Uterus (tissue), 4 donors: Measurements from ENCODE around the gene FRAT2. TPM values are rescaled to one million over a fixed set of nuclear protein-coding genes. Genes with fewer than 3 reads are reported as not detected.

Experiments
- DNase-seq, 2 donors: peaks; one replicate each; pipeline ENCODE4 v3.0.0-alpha.2; 2019 to 2020
- H3K27ac ChIP-seq, 2 donors: fragments of 200-600 bp; sonication (generic); 1 replicate in 1 of 2; 2 replicates in 1 of 2; pipeline ENCODE4 v1.5.1; 2016 to 2018
- H3K27me3 ChIP-seq, 2 donors: fragments of 200-600 bp; sonication (generic); one replicate each; pipeline ENCODE4 v1.5.1; 2018 to 2019; ENCODE audit warnings: control low read depth in 1 of 2
- H3K36me3 ChIP-seq, 2 donors: fragments of 200-600 bp; sonication (generic); one replicate each; pipeline ENCODE4 v1.5.1; 2019; ENCODE audit warnings: control low read depth in 1 of 2
- H3K4me1 ChIP-seq, 2 donors: fragments of 200-600 bp; sonication (generic); one replicate each; pipeline ENCODE4 v1.5.1; 2018 to 2019; ENCODE audit warnings: control low read depth in 1 of 2
- H3K4me3 ChIP-seq, 2 donors: fragments of 200-600 bp; sonication (generic); 1 replicate in 1 of 2; 2 replicates in 1 of 2; pipeline ENCODE4 v1.5.1; 2018 to 2019; ENCODE audit warnings: mild to moderate bottlenecking in 1 of 2
- H3K9me3 ChIP-seq, 2 donors: fragments of 200-600 bp; sonication (generic); one replicate each; pipeline ENCODE4 v1.5.1; 2019; ENCODE audit warnings: control low read depth in 1 of 2
- CTCF ChIP-seq, 4 experiments: fragments of 200-600 bp in 2 of 4; fragments of 450-650 bp in 2 of 4; sonication (generic) in 2 of 4; IDR thresholded peaks; one replicate each; pipeline ENCODE4 v1.5.1; 2016 to 2019; ENCODE audit warnings: antibody characterized with exemption in 4 of 4, mild to moderate bottlenecking in 2 of 4, moderate library complexity in 1 of 4
- POLR2A ChIP-seq, 2 donors: fragments of 450-650 bp; IDR thresholded peaks; one replicate each; pipeline ENCODE4 v1.6.1; 2016; ENCODE audit warnings: antibody characterized with exemption in 2 of 2, mild to moderate bottlenecking in 1 of 2, moderate library complexity in 1 of 2
- intact Hi-C: fragments of 100-400 bp; cut with DNase I; formaldehyde crosslinking; loops from one replicate; pipeline ENCODE4 v1.15.1; 2023; ENCODE audit warnings: low total_unique reads
- total RNA-seq, 4 donors: library from RNA; depleted of rRNA in 3 of 4; stranded (reverse); fragments of >200 nt in 3 of 4; gene quantifications; one replicate each; pipeline versions ENCODE4 v1.1.0 to v1.2.4, GENCODE V29; 2014 to 2023
- donor health status: DM: yes; HTN: yes; CAD: no.

The FRAT2 gene
- total RNA-seq, 4 donors from 2014 or later = 2.4 to 14.9 (median 4.8) TPM

DNA sequence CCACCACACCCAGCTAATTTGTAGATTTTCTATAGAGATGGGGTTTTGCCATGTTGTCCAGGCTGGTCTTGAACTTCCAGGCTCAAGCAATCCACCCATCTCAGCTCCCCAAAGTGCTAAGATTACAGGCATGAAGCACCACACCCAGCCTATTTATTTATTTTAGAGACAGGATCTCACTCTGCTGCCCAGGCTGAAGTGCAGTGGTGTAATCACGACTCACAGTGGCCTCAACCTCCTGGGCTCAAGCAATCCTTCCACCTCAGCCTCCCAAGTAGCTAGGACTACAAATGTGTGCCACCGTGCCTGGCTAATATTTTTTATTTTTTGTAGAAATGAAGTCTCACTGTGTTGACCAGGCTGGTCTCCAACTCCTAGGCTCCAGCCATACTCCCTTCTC, 6.9 kb upstream of the FRAT2 start:
- Histone ChIP-seq H3K36me3 (no peaks in the 10 kb centered on the region), H3K27me3 (no peaks in the 10 kb centered on the region), H3K4me1 (no peaks in the 10 kb centered on the region), H3K9me3 (no peaks in the 10 kb centered on the region), H3K27ac (no peak overlapping the region), H3K4me3 (no peak overlapping the region)
- intact Hi-C loops = no loop called here
- DNase-seq = no peak
- no peak for TF ChIP-seq POLR2A (IDR thresholded peaks at IDR 0.05)
- no peak for TF ChIP-seq CTCF (IDR thresholded peaks at IDR 0.05)

GRCh38 chr10:97338041-97338440, 3.5 kb upstream of the FRAT2 start:
- TF ChIP-seq CTCF (IDR thresholded peaks at IDR 0.05) (no peak), POLR2A (IDR thresholded peaks at IDR 0.05) (no peak)

GRCh38 chr10:97336942-97337831, 2.7 kb upstream of the FRAT2 start:
- Histone ChIP-seq H3K4me3 (no peak overlapping the region), H3K27ac (peak overlapping the region; percentile 9 to 29), H3K36me3 (no peaks in the 10 kb centered on the region), H3K4me1 (peaks cover 0 to 3% of the 10 kb centered on the region in 2 donors), H3K27me3 (no peaks in the 10 kb centered on the region), H3K9me3 (no peaks in the 10 kb centered on the region)
- no peak for DNase-seq
- TF ChIP-seq POLR2A (IDR thresholded peaks at IDR 0.05) = no peak
- TF ChIP-seq CTCF (IDR thresholded peaks at IDR 0.05) = no peak
- intact Hi-C loops = no loop called here

More at GRCh38 chr10:97338041-97338440, 3.5 kb upstream of the FRAT2 start:
- H3K4me3 ChIP-seq = no peak overlapping the region
- H3K4me1 ChIP-seq = no peaks in the 10 kb centered on the region
- peak overlapping the region in 1 of 2 donors; percentile 29 for H3K27ac ChIP-seq
- intact Hi-C loops = no loop called here
- no peaks in the 10 kb centered on the region for H3K36me3 ChIP-seq
- no peaks in the 10 kb centered on the region for H3K27me3 ChIP-seq
- DNase-seq = no peak
- no peaks in the 10 kb centered on the region for H3K9me3 ChIP-seq

- H3K36me3 ChIP-seq = no peaks in the 10 kb centered on the region
- H3K9me3 ChIP-seq = no peaks in the 10 kb centered on the region
- no peak for TF ChIP-seq POLR2A (IDR thresholded peaks at IDR 0.05)
- TF ChIP-seq CTCF (IDR thresholded peaks at IDR 0.05) = no peak
- peaks cover 0 to 10% of the 10 kb centered on the region in 2 donors for H3K4me1 ChIP-seq
- peak overlapping the region in 1 of 2 donors; percentile 9 for H3K27ac ChIP-seq
- no peaks in the 10 kb centered on the region for H3K27me3 ChIP-seq
- DNase-seq = no peak
- intact Hi-C loops = no loop called here
- H3K4me3 ChIP-seq = no peak overlapping the region
Measured at GRCh38 chr10:97336446-97336845, 1.9 kb upstream of the FRAT2 start.

GRCh38 chr10:97336006-97336405, 1.5 kb upstream of the FRAT2 start:
- H3K4me3 ChIP-seq = no peak overlapping the region
- no peak overlapping the region for H3K27ac ChIP-seq
- no peaks in the 10 kb centered on the region for H3K36me3 ChIP-seq
- peaks cover 0 to 14% of the 10 kb centered on the region in 2 donors for H3K4me1 ChIP-seq
- intact Hi-C loops = no loop called here
- no peaks in the 10 kb centered on the region for H3K9me3 ChIP-seq
- TF ChIP-seq CTCF (IDR thresholded peaks at IDR 0.05) (no peak), POLR2A (IDR thresholded peaks at IDR 0.05) (no peak)
- no peak for DNase-seq
- H3K27me3 ChIP-seq = no peaks in the 10 kb centered on the region
